Karpas-422 (cell line): ENCODE results near the gene DRC1. TPM values are rescaled to one million over a fixed set of nuclear protein-coding genes. Genes with fewer than 3 reads are reported as not detected.

Experiments
- DNase-seq: peaks from one replicate; pipeline ENCODE4 v3.0.0-alpha.2; 2015
- H2AFZ ChIP-seq: fragments of 200-600 bp; sonication (generic); 2 replicates; pipeline ENCODE4 v1.6.1; 2014; ENCODE audit warnings: antibody characterized with exemption, low read length, mixed read lengths
- H3K27ac ChIP-seq: fragments of 200-600 bp; sonication (generic); 2 replicates; pipeline ENCODE4 v1.5.1; 2014; ENCODE audit warnings: mild to moderate bottlenecking, low read length, moderate library complexity
- H3K27me3 ChIP-seq: fragments of 200-600 bp; sonication (generic); 2 replicates; pipeline ENCODE4 v1.6.1; 2014; ENCODE audit warnings: low read length, mixed read lengths
- H3K36me3 ChIP-seq: fragments of 200-600 bp; sonication (generic); 2 replicates; pipeline ENCODE4 v1.6.1; 2014; ENCODE audit warnings: low read length, mixed read lengths; ENCODE audit not compliant: insufficient read depth
- H3K4me1 ChIP-seq: fragments of 200-600 bp; sonication (generic); 2 replicates; pipeline ENCODE4 v1.6.1; 2014; ENCODE audit warnings: mild to moderate bottlenecking, low read length, mixed read lengths
- H3K4me2 ChIP-seq: fragments of 200-600 bp; sonication (generic); 2 replicates; pipeline ENCODE4 v1.6.1; 2014; ENCODE audit warnings: low read length, low read depth, mild to moderate bottlenecking; ENCODE audit not compliant: poor library complexity, severe bottlenecking
- H3K4me3 ChIP-seq: fragments of 200-600 bp; sonication (generic); 2 replicates; pipeline ENCODE4 v1.5.1; 2014; ENCODE audit warnings: mild to moderate bottlenecking, antibody characterized with exemption, low read length, mixed read lengths
- H3K79me2 ChIP-seq: fragments of 200-600 bp; sonication (generic); 2 replicates; pipeline ENCODE4 v1.6.1; 2014; ENCODE audit warnings: mild to moderate bottlenecking, low read length, mixed read lengths
- H3K9ac ChIP-seq: fragments of 200-600 bp; sonication (generic); 2 replicates; pipeline ENCODE4 v1.6.0; 2014; ENCODE audit warnings: low read length
- H3K9me2 ChIP-seq: fragments of 200-600 bp; sonication (generic), shearing (Covaris generic); replicated peaks from 2 replicates; pipeline ENCODE4 v1.6.0; 2014; ENCODE audit warnings: mild to moderate bottlenecking, low read length, moderate library complexity; ENCODE audit not compliant: insufficient read depth
- H3K9me3 ChIP-seq: fragments of 300-700, 200-600 bp; sonication (generic); 2 replicates; pipeline ENCODE4 v1.6.1; 2014; ENCODE audit warnings: low read length, mixed read lengths
- H4K20me1 ChIP-seq: fragments of 200-600 bp; sonication (generic); 2 replicates; pipeline ENCODE4 v1.6.1; 2014; ENCODE audit warnings: mild to moderate bottlenecking, antibody characterized with exemption, low read length, low read depth; ENCODE audit not compliant: insufficient read depth
- total RNA-seq: library from RNA; depleted of rRNA; stranded (reverse); fragments of >200 nt; shearing (Covaris generic); gene quantifications from 2 replicates; pipeline ENCODE4 v1.2.3, GENCODE V29; 2014; ENCODE audit warnings: low replicate concordance

Gene DRC1
- total RNA-seq, 1 experiment from 2014 or later, result not detected

DNA sequence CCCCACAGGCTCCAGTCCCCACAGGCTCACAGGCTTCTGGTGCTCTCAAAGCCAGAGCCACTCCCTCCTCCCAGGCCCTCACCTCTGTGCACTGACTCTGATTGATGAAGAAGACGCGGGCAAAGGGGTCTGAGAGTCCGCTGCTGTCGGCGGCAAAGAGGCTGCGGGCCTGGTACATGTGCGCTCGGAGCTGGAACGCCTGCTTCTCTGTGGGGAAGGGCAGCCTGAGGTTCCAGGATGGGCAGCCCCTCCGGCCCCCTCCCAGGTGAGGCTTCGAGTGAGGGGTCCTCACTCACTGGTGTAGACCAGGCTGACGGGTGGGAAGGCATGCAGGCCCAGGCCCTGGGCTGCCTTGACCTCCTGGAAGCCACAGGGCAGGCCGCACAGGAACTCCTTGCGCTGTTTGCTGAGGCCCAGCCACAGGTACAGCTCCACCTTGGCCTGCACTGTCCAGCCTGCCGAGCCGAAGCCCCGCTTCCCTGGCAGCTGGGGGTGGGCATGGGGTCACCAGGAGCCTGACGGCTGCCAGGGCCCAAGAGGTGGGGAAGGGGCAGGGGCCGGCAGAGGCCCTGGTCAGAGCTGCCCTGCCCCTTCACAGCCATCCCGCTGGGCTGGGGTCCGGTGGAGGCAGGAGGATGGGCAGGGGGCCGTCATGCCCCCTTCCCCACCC lies 74.2 kb downstream of the DRC1 start:
- H3K27me3 ChIP-seq, result no peaks in the 10 kb centered on the region
- H3K9me2 ChIP-seq, result no peaks in the 10 kb centered on the region
- H3K4me1 ChIP-seq, result no peaks in the 10 kb centered on the region
- no peak overlapping the region for H3K9ac ChIP-seq
- H3K36me3 ChIP-seq, result no peaks in the 10 kb centered on the region
- no peak overlapping the region for H3K4me2 ChIP-seq
- H3K4me3 ChIP-seq, result no peak overlapping the region
- H4K20me1 ChIP-seq, result no peaks in the 10 kb centered on the region
- no peaks in the 10 kb centered on the region for H3K79me2 ChIP-seq
- no peak overlapping the region for H2AFZ ChIP-seq
- no peaks in the 10 kb centered on the region for H3K9me3 ChIP-seq
- H3K27ac ChIP-seq, result no peak overlapping the region
- no peak for DNase-seq

DNA sequence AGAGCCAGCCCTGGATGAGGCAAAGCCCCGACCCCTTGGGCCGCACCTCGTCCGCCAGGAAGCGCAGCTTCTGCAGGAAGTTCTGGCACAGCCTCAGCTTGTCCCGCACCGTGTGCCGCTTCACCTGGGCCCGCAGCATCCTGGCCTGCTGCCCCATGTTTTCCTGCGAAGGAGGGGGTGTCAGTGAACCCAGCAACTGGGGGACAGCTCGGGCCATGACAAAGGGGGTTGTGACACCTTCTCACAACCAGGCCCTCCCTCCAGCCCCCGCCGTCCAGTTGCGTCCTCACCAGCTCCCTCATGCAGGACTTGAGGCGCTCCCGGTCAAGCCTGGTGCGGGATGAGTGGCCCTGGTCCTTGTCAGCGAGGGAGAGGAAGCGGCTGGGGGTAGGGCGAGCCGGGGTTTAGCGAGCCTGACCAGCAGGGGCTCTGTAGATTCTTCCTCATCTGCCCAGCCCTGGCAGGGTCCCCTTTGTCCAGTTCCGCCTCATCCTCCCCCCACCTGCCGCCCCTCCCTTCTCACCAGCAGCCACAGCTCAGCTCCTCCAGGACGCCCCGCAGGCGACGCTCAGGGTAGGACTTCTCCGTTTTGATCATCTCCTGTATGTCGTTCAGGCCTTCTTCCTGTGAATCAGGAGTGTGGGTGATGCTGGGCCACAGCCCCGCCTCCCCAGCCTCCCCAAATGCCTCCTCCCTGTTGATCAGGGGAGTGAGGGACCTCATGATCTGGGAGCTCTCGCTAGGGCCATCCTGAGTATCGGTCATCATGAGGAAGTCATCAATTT lies 75.6 kb downstream of the DRC1 start:
- Histone ChIP-seq H4K20me1 (no peaks in the 10 kb centered on the region), H3K9me3 (no peaks in the 10 kb centered on the region), H3K4me1 (no peaks in the 10 kb centered on the region), H3K79me2 (no peaks in the 10 kb centered on the region), H2AFZ (no peak overlapping the region), H3K9ac (no peak overlapping the region), H3K27ac (no peak overlapping the region), H3K27me3 (no peaks in the 10 kb centered on the region), H3K4me2 (no peak overlapping the region), H3K4me3 (no peak overlapping the region), H3K9me2 (no peaks in the 10 kb centered on the region), H3K36me3 (no peaks in the 10 kb centered on the region)
- DNase-seq, result no peak

DNA sequence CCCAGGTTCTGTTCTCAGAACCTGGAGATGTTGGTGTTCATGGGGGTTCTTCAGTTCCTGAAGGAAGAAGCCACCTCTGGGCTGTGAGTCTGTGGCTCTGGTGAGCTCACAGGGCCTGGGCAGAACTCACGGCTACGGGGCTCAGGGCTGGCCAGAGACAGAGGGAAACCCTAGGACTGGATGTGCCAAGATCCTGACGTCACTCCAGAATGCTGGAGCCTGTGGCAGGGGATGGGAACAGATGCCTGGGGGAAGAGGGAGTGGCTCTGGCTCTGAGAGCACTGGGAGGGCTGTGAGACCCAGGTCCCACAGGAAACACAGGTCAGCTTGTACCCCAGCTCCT lies 76.2 kb downstream of the DRC1 start, which contains the start of gene OTOF:
Gene OTOF, minus strand, starts transcription at position 214 of the 343 bp plus-strand sequence.
- H3K27me3 ChIP-seq, result no peaks in the 10 kb centered on the region
- no peak within 1 kb of the TSS for H2AFZ ChIP-seq
- H3K79me2 ChIP-seq, result no peaks in the 10 kb centered on the region
- no peaks in the 10 kb centered on the region for H3K4me1 ChIP-seq
- H4K20me1 ChIP-seq, result no peaks in the 10 kb centered on the region
- no peak within 1 kb of the TSS for H3K4me2 ChIP-seq
- no peaks in the 10 kb centered on the region for H3K9me2 ChIP-seq
- H3K36me3 ChIP-seq, result no peaks in the 10 kb centered on the region
- no peaks in the 10 kb centered on the region for H3K9me3 ChIP-seq
- no peak within 1 kb of the TSS for H3K4me3 ChIP-seq
- no peak within 1 kb of the TSS for H3K9ac ChIP-seq
- no peak within 1 kb of the TSS for H3K27ac ChIP-seq
- DNase-seq, result no peak

DNA sequence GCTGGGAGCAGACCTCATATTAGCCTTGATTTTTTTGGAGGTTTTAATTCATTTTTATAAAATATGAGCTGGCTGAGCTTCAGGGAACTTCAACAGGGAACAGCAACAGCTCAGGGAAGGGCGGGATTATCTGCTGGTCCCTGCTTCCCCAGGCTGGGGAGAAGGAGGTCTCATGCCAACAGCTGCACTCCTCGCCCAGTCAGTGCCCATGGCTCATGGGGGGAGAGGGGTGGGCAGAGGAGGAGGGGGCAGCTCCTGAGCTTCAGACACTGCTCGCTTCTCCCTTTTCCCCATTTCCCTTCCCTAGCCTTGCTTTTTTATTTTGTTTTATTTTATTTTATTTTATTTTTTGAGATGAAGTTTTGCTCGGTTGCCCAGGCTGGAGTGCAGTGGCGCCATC lies 76.6 kb downstream of the DRC1 start:
- Histone ChIP-seq H3K27me3 (no peaks in the 10 kb centered on the region), H3K36me3 (no peaks in the 10 kb centered on the region), H4K20me1 (no peaks in the 10 kb centered on the region), H2AFZ (no peak overlapping the region), H3K27ac (no peak overlapping the region), H3K4me1 (no peaks in the 10 kb centered on the region), H3K4me3 (no peak overlapping the region), H3K9me3 (no peaks in the 10 kb centered on the region), H3K79me2 (no peaks in the 10 kb centered on the region), H3K9me2 (no peaks in the 10 kb centered on the region), H3K9ac (no peak overlapping the region), H3K4me2 (no peak overlapping the region)
- DNase-seq, result no peak

DNA sequence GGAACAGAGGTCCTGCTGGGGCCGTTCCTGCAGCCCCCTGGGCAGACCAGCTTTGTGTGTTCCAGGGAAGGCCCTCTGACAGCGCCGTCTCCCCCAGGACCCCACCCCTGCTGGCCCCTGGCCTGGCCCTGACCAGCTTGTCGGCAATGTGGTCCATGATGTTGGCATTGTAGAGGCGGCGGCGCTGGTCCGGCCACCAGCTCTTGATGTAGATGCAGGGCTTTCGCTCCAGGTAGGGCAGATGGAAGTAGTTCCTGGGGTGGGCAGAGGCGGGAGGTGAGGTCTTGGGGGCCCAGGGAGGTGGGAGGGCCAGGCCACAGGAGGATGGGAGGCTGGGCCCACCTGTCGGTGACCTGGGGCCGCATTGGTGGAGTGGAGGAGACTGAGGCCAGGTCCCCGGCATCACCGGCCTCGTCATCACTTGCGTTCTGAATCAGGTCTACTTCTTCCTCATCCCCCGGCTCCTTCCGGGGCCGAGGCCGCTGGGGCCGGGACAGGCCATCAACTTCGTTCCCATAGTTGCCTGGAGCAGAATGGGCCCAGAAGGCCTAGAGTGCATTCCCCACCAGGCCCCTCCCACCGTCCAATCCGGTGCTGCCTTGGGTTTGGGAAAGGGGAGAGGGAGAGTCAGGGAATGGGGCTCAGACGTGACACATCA lies 77.5 kb downstream of the DRC1 start:
- no peak for DNase-seq
- Histone ChIP-seq H3K36me3 (no peaks in the 10 kb centered on the region), H3K9me3 (no peaks in the 10 kb centered on the region), H3K9ac (no peak overlapping the region), H4K20me1 (no peaks in the 10 kb centered on the region), H3K79me2 (no peaks in the 10 kb centered on the region), H2AFZ (no peak overlapping the region), H3K4me1 (no peaks in the 10 kb centered on the region), H3K27me3 (no peaks in the 10 kb centered on the region), H3K27ac (no peak overlapping the region), H3K4me3 (no peak overlapping the region), H3K4me2 (no peak overlapping the region), H3K9me2 (no peaks in the 10 kb centered on the region)

DNA sequence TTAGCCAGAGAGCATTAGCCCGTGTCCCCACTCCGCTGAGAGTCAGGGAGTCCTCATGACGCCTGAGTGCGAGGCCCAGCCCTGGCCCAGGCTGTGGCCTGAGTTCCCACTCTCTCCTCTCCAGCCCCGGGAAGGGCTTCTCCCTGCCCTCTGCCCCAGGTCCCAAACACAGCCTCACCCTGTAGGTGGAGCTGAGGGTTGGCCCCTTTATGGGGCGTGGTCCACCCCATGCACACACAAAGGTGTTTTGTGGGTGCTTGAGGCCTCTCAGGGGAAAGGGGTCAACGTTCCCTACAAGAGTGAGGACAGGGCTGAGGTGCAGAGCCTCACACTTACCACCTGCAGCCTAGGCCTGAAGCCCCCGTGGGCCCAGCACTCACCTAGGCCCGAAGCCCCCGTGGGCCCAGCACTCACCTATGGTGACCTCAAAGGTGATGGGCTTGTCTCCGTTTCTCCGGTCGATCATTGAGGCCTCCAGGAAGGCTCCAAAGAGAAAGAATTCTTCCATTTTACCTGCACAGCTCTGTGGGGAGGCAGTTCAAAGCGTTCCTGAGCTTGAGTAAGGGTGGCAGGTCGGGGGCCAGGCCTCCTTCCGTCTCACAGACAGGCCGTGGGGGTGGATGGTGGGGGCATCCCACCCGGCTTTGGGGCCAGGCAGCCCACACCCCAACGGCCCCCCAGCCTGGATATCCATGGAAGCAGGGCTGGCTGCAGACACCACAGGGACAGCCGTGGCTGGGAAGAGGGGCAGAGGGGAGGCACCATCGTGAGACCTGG lies 78.3 kb downstream of the DRC1 start:
- Histone ChIP-seq H3K4me1 (no peaks in the 10 kb centered on the region), H3K27me3 (no peaks in the 10 kb centered on the region), H3K4me3 (no peak overlapping the region), H3K79me2 (no peaks in the 10 kb centered on the region), H3K36me3 (no peaks in the 10 kb centered on the region), H3K4me2 (no peak overlapping the region), H3K9me3 (no peaks in the 10 kb centered on the region), H3K9me2 (no peaks in the 10 kb centered on the region), H3K27ac (no peak overlapping the region), H3K9ac (no peak overlapping the region), H2AFZ (no peak overlapping the region), H4K20me1 (no peaks in the 10 kb centered on the region)
- DNase-seq, result no peak

DNA sequence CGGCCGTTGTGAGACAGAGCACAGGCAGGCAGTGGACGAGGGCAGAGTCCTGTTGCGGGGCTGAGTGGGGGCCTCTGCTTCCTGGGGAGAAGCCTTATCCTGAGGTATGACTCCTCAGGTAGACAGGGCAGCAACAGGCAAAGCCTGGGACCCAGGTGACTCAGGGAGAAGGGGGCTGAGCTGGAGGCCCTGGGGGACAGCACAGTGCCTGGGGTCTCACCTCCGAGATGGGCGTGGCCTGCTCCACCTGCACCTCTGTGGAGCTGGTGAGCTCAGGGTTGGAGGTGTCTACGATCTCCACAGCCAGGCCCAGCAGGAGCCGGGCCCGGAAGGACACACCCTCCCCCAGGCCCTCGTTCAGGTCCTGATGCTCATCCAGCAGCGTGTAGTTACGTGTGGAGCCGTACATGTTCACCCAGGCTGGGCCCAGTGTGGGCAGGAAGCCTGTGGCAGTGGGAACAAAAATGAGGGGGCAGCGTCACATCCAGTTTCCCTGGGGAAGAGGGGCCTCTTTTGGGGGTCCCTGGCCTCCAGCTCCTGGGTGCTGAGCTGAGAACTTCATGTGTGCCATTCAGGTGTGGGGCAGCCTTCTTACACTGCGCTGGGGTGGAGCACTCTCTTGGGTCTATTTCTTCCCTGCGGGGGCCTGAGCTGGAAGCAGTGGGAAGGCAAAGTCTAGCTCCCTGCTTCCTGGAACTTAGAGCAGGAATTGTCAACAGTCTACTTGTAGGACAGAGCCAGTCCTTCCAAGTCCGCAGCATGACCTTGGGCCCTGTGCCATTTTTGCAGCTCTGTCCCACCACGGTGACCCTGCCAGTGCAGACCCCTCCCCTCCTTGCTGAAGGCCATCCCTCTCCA lies 79.1 kb downstream of the DRC1 start:
- Histone ChIP-seq H3K9me3 (no peaks in the 10 kb centered on the region), H3K27ac (no peak overlapping the region), H3K27me3 (no peaks in the 10 kb centered on the region), H3K4me1 (no peaks in the 10 kb centered on the region), H3K9me2 (no peaks in the 10 kb centered on the region), H4K20me1 (no peaks in the 10 kb centered on the region), H2AFZ (no peak overlapping the region), H3K79me2 (no peaks in the 10 kb centered on the region), H3K4me3 (no peak overlapping the region), H3K9ac (no peak overlapping the region), H3K4me2 (no peak overlapping the region), H3K36me3 (no peaks in the 10 kb centered on the region)
- no peak for DNase-seq
